H1 (cell line): ENCODE measurements around the gene ADGRE2. TPM values are rescaled to one million over a fixed set of nuclear protein-coding genes. Genes with fewer than 3 reads are reported as not detected.

Experiments used
- EZH2 ChIP-seq: fragments of 200-600 bp; sonication (generic); IDR thresholded peaks from 2 replicates; pipeline ENCODE4 v1.7.1; 2012; ENCODE audit warnings: low read depth, mild to moderate bottlenecking, moderate library complexity, low read length, inconsistent platforms; ENCODE audit not compliant: severe bottlenecking
- NRF1 ChIP-seq: IDR thresholded peaks from 2 replicates; pipeline ENCODE4 v1.6.1; 2011; ENCODE audit warnings: mild to moderate bottlenecking, low read depth, low read length, improper control_type of control experiment
- polyA plus RNA-seq, 7 experiments: library from polyadenylated mRNA; depleted of rRNA in 3 of 7; stranded (reverse) in 5 of 7; unstranded in 2 of 7; fragments of >200 nt in 5 of 7; fragments of 200-250 nt in 2 of 7; gene quantifications; 1 replicate in 5 of 7; 2 replicates in 1 of 7; 4 replicates in 1 of 7; pipeline versions ENCODE4 v1.2.1 to v1.2.3, GENCODE V29; 2011 to 2013; ENCODE audit warnings: missing spikeins in 2 of 7, mixed read lengths in 2 of 7
- total RNA-seq: library from RNA; stranded (reverse); fragmentation: NEBNext Ultra II Directional; extraction: Animal tissue kit (Norgen Biotek cat#: 25700); gene quantifications from 2 replicates; pipeline ENCODE4 v1.2.1, GENCODE V29; 2021
- TF ChIP-seq, protein P1 (sequence below): IDR thresholded peaks from 2 replicates; pipeline ENCODE4 v1.6.1; 2012; ENCODE audit warnings: inconsistent platforms
- TF ChIP-seq, protein P2 (sequence below): IDR thresholded peaks from 2 replicates; pipeline ENCODE4 v1.6.1; 2011; ENCODE audit warnings: low read length, improper control_type of control experiment

Gene ADGRE2
- total and polyA plus RNA-seq, 2 of the 8 experiments (the other 6 are each of a cell fraction or from before 2014, with no cell fraction given), result 2.0 to 4.5 TPM

DNA sequence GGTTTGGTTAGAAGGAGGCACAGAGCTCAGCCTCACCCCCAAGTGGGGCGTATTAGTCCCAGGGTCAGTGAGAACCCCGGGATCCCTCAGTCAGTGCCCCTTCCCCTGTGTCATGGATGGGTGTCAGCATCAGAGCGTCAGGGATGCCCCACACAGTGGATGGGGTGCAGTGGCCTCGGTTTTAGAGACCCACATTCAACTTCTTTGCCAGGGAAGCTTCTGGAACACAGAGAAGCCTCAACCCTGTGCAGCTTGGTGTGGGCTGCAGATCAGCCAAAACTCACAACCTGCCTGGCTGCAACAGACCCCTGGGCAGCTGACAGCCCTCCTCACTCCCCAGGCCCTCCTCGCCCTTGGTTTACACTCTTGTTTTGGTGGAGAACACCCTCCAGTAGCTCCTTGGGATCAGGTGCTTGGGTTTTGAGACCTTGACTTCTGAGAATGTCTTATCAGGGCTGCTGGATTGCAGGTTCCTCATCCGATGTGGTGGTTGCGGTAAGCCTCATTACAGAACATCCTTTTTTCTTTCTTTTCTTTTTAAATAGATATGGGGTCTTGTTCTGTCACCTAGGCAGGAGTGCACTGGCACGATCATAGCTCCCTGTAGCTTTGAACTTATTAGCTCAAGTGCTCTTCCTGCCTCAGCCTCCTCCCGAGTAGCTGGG, 77.5 kb downstream of the ADGRE2 start (continued):
- no peak for TF ChIP-seq EZH2
- TF ChIP-seq, protein P1, sequence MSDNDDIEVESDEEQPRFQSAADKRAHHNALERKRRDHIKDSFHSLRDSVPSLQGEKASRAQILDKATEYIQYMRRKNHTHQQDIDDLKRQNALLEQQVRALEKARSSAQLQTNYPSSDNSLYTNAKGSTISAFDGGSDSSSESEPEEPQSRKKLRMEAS, result no peak
- TF ChIP-seq, protein P2, sequence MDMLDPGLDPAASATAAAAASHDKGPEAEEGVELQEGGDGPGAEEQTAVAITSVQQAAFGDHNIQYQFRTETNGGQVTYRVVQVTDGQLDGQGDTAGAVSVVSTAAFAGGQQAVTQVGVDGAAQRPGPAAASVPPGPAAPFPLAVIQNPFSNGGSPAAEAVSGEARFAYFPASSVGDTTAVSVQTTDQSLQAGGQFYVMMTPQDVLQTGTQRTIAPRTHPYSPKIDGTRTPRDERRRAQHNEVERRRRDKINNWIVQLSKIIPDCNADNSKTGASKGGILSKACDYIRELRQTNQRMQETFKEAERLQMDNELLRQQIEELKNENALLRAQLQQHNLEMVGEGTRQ, result no peak
- TF ChIP-seq NRF1, result no peak
